Brain pericyte (primary cell): ENCODE data around the gene PGM1.
"Not testable (repeated sequence)": the region's sequence is repeated elsewhere in the genome, so short reads cannot be mapped to it uniquely, and the experiment has no call there.

Source experiments
- DNase-seq: peaks from one replicate; pipeline ENCODE4 v3.0.0-alpha.2; 2012; ENCODE audit warnings: low read depth, low spot score

The PGM1 gene

DNA sequence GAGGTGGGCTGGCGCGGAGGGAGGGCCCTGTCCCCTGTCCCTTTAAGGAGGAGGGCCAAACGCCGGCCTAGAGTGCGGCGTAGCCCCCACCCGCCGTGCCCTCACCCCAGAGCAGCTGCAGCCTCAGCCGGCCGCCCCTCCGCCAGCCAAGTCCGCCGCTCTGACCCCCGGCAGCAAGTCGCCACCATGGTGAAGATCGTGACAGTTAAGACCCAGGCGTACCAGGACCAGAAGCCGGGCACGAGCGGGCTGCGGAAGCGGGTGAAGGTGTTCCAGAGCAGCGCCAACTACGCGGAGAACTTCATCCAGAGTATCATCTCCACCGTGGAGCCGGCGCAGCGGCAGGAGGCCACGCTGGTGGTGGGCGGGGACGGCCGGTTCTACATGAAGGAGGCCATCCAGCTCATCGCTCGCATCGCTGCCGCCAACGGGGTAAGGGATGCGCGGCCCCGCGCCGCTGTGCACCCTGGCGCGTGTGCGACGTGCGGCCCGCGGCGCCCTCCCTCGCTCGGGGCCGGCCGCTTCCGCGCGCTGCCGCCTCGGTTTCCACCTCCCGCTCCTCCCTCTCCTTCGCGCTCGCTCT lies at the start of gene PGM1:
Gene PGM1 (plus strand): TSS at position 109 of the 583 bp plus-strand sequence. CDS start 78 bp downstream, at position 187.
- no peak for DNase-seq

DNA sequence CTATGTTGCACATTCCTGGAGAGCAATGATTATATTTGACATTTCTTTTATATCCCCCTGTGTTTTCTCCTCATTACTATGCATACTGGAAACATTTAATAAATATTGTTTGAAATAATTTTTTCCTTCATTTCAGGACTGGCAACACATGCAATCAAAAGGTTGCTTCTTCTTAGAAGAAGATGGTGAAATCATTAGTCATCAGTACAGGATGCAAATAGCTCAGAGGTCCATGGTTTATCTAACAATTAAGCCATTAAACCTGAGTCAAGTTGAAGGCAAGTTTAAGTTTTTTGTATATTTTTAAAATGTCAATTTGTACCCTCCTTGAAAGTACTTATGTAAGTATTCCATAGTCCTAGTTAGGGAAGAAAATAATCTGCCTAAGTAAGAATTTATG lies 47.4 kb upstream of the PGM1 start:
- no peak for DNase-seq

DNA sequence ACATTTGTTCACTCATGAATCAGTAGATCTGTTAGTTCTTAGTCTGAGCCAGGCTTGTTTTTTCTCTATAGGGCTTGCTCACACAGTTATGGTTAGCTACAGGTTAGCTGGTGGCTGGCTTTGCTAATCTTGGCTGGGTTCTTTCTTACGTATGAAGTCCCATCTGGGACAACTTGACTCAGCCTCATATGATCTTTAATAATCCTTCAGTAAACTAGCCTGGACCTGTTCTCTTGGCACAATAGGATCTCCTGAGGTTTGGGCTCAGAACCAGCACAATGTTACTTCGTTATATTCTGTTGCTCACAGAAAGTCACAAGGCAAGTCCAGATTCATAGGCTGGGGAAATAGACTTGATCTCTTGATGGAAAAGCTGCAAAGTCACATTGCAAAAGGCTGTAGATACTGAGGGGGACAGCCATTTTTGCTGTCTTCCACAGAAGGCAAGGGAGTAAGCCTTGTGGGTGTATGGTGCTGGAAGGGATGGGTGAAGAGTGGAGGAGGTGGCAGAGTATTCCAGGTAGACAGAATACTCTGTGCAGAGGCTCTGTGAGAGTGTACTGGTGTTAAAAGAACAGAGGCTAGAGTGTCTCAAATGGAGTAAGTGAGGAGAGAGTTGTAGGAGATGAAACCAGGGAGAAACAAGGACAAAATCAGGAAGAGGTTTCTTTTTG lies 45.5 kb upstream of the PGM1 start:
- no peak for DNase-seq

DNA sequence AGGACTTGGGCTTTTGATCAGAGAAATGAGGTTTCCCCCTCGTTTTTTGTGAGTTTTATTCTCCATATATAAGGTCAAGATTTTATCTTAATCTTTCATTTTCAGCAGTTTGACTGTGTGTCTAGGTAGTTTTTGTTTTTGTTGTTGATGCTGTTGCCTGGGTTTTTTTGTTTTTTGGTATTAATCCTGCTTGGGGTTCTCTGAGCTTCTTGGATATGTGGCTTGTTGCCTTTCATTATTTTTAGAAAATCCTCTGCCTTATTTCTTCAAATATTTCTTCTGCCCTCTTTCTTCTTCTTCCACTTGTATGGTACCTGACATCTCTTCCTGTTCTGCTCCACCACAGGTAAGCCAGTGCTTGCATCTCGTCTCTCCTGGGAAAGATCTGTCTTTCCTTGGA lies 44.9 kb upstream of the PGM1 start:
- no peak for DNase-seq

DNA sequence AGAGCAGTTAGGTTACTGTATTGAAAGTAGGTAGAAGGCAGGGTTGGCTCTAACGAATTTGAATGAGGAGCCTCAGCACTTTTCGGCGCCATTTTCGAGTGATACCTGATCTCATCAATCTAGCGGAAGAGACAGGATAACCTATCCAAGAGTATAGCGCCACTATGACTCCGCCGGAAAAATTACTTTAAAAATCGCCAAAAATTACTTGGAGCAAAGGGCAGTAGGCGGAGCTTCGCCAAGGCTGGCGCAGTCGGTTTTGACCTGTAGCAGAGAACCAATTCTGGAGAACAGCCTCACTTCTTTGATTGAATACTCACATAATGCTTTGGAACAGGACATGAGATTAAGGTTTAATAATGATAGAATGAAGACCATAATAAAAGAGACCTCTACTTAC lies 44.3 kb upstream of the PGM1 start:
- no peak for DNase-seq

DNA sequence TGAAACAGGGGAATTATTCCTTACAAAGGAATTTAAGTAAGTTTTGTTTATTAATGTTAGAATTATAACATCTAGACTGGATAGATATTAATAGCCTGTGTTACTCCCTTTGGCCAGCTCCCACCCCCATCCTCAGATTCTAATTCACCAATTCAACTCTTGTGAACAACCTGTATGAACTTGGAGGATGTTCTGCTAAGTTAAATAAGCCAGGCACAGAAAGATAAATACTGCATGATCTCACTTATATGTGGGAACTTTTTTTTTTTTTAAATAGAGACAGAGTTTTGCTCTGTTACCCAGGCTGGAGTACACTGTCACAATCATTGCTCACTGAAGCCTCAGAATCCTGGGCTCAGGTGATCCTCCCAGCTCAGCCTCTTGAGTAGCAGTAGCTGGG lies 37.7 kb upstream of the PGM1 start:
- no peak for DNase-seq

DNA sequence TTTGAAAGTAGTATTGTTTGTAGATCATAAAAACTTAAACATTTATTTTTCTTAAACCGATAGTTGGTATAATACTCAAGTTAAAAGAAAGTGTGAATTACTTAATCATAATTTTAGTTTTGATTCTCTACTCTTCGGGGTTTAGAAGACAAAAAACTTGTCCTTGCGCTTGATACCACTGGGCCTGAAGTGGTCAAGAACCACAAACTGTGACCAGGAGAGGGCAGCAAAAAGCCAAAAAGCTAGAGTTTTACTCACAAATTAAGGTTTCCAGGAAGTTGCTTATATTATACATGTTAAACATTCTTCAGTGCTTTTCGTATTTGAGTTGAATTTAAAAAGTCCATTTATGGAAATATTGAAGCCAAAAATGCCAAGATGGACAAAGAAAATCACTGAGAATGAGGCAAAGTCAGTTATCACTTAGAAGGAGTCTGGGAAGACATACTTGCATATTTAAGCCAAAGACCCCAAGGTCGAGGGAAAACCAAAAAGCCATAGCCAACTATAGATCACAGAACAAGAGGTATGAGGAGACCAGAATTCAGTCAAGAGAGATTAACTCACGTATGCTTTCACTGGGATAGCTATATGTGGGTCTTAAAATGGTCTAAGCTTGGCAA lies 35.7 kb upstream of the PGM1 start:
- DNase-seq, result no peak

DNA sequence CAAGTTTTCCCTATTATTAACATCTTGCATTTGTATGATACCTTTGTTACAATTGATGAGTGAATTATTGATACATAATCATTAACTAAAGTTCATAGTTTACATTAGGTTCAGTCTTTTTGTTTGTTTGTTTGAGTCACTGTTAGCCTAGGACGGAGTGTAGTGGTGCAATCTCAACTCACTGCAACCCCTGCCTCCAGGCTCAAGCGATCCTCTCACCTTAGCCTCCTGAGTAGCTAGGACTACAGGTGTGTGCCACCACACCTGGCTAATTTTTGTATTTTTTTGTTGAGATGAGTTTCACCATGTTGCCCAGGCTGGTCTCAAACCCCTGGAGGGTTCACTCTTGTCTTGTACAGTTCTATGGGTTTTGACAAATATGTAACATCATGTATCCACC lies 33.9 kb upstream of the PGM1 start:
- no peak for DNase-seq

DNA sequence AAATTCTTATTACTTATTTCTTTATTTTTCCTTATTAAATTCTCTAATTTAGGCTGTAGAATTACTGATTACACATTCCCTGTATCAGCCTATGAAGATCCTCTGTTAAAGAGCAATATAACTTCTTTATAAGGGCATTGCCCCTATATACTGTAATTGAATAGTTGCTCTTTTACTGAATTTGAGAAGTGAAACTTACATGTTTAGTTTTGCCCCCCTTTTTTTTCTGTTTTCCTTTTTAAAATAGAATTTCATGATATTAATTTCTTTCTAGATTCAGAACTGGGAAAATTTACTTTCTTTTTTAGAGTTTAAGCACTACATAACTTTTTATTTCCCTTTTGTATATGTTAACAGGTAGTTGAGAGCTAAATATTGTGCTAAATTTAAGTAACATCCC lies 29.5 kb upstream of the PGM1 start:
- DNase-seq, result no peak

DNA sequence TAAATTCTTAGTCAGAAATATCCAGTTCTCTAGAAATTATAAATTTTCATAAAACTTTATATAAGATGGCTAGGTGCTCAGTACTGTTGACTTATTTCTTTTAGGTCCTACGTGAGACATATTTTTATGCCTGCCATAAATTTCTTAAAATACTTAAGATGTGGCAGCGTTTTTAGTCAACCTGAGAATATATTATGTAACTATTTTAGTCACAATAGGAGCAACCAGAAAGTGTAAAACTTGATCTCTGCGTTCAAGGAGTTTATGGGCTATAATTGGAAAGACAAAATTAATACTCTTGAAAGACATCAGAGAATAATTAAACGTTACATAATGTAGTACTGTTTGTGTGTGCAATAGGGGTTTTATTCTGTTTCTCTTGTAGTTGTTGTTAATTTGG lies 24.1 kb upstream of the PGM1 start:
- no peak for DNase-seq

DNA sequence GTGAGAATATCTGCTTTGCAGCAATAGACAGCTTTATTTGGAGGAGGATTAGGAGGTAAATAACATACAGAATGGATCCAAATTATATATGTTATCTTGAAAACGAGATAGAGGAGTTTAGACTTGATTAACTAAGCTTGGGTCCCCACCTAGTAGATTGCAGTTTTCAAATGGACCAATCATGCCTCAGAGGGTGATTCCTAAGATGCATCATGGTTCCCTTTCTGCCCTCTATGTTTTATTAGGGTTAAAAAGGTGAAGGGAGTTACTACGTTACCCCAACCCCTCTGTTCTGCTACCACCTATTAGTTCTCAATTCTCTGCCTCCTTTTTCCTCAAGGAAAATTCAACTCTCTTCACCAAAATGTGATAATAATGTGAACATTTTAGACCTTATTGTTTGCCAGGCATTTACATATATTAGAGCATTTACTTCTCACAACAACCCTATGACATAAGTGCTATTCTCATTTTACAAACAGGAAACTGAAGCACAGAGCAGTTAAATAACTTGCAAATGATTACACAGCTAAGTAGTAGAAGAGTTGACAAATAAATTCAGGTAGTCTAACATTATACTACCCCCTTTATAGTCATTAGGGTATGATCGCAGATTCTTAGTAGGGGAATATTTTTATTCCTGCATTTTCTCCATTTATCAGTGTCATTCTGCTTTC lies 23.4 kb upstream of the PGM1 start:
- no peak for DNase-seq

DNA sequence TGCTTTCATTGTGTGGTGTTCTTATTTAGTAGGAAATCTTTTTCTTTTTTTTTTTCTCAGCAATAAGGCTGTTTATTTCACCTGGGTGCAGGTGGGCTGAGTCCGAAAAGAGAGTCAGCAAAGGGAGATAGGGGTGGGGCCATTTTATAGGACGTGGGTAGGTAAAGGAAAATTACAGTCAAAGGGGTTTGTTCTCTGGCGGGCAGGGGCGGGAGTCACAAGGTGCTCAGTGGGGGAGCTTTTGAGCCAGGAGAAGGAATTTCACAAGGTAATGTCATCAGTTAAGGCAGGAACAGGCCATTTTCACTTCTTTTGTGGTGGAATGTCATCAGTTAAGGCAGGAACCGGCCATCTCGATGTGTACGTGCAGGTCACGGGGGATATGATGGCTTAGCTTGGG lies 20.5 kb upstream of the PGM1 start:
- not testable (repeated sequence) for DNase-seq

DNA sequence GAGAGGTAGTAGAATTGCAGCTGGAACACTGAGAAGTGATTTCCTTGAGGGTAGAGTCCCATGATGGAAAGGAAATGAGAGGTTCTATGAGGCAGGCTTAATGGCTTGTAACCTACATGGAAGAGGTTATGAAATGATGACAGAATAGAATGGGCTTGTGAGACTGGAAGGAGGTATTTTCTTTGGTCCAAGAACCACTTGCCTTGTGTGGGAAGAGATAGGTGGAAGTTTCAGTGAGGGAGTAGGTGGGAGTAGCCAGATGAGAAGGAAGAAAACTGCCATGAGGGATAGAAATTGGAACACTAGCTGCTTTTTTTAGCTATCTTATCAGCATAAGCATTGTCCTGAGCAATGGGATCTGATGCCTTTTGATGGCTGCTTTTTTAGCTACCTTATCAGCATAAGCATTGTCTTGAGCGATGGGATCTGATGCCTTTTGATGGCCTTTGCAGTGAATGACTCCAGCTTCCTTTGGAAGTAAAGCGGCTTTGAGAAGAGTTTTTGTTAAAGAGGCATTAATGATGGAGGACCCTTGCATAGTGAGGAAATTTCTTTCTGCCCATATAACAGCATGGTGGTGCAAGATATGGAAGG lies 18.9 kb upstream of the PGM1 start:
- DNase-seq, result not testable (repeated sequence)

DNA sequence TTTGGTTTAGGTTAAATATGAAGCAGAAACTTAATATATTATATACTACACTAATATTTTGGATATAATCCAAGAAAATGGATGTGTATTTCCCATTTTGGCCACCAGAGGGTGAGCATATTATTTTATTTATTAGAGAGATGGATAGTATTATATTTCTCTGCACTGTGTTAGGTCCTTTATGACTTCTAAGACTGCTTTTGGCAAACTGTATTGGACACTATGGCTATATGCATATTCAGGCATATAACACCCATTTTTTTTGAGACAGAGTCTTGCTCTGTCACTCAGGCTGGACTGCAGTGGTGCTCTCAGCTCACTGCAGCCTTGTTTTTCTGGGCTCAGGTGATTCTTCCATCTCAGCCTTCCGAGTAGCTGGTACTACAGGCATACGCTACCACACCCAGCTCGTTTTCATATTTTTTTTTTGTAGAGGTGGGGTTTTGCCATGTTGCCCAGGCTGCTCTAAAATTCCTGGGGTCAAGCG lies 17.8 kb upstream of the PGM1 start:
- no peak for DNase-seq

DNA sequence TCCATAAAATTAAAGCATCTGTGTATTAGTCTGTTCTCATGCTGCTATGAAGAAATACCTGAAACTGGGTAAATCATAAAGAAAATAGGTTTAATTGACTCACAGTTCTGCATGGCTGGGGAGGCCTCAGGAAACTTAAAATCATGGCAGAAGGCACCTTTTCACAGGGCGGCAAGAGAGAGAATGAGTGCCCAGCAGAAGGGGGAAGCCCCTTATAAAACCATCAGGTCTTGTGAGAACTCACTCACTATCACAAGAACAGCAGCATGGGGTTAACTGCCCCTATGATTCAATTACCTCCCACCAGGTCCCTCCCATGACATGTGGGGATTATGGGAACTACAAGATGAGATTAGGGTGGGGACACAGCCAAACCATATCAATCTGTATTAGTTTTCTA lies 6.9 kb upstream of the PGM1 start:
- not testable (repeated sequence) for DNase-seq

DNA sequence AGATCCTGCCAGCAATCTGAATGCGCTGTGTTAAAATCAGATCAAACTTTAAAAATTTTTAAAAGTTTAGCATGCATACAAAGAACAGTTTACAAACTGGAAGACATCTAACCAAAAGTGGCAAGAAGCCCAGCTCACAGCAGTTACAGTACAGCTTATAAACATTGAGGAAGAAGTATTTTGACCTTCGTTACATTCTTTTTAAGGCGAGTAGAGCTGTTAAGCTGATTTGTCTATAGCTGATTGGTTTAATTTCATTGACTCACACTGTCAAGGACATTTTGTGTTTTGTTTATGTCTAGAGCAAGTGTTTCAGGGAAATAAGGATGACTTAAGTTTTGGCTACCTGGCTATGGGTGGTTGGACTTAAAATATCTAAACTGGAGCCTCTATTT lies 3.0 kb upstream of the PGM1 start:
- DNase-seq, result no peak

DNA sequence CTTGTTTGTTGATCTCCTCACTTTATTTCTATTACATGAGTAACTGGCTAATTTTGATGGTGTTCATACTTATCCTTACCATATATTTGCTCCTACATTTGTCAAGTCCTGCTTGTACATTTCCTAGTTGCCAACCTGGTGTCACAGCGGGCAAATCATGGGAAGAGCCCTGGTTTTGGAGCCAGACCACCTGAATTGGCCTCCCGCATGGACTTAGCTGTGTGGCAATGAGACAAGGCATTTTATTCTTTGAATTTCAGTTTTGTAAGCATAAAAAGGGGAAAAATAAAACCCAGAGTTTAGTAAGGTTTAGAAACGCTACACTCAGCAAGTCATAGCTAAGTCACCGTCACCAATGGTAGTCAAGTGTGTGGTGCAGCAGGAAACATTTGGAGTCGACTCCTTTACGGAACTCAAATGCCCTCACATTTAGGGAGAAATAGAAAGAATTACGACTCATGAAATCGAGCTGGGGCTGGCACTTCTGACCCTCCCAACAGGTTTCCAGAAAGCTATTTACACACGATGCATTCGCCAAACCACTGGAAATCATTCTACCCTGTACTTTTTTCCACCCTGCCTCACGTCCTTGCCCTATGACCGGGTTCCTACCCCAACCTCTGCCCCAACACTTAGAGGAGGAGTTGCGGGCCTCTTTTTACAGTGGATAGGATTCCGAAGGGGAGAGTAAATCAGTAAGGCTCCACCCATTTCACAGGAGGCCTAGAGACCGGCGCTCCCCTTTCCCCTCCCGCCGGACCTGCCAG lies 492 bp upstream of the PGM1 start:
- no peak for DNase-seq

DNA sequence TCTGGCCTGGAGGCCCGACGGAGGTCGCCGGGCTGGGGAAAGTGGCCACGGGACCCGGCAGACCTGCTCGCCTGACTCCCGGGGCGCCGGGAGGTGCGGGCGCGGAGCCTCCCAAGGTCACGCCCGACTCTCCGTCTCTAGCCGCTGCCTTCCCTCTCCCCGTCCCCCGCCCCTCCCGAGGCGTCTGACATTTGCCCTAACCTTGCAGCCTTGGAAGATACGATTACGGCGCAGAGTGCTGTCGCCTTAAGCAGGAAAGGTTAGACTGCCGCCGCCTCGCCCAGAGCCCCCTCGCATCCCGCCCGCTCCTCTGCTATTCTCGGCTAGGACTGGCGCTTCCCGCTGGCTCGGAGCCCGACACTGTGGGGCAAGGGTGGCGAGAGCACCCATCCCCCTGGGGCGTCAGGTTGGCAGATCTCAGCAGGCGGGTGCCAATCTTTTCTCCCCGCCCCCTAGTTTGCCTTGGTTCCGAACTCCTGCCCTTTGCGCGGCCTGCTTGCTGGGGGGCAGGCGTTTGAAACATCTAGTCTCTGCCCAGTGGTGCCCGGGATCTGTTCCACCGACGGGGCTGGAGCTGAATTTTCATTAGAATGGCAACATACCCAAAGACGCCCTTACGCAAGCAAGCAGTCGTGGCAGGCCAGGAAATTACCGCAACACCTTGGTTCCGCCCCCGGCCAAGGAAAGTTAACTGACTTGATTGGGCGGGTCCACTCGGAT lies 835 bp downstream of the PGM1 start:
- no peak for DNase-seq

DNA sequence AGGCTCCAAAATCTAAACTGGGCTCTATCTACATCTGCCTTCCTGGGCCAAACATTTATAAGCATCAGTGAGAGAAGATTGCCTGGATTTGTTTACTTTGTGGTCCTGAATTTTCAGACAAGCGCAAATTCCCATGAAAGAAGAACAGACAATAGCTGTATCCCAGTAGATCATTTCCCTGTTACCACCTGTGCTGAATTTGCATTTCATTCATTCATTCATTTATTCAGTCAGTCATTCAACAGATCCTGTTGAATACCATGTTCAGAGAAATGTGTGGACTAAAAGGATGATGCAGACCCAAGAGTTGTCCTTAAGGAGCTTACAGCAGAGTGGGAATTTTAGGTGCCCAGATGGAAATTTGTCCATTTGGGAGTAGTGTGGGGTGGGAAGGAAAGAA lies 2.2 kb downstream of the PGM1 start:
- DNase-seq, result no peak

DNA sequence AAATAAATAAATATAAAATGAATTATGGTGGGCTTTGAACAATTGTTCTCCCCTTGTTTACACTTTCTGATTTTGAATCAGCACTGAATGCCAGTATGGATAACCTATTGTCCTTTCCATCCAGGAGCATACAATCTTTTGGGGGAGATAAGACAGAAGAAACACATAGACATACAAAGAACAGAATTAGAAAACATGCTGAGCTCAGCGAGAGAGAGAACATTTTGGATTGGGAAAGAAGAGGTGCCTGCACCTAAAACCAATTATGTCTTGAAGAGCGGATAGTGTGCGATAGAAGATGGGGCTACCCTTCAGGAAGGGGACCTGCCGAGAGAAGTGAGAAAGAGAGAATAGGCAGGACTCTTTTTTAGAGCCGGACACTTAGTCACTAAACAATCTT lies 6.6 kb downstream of the PGM1 start:
- no peak for DNase-seq

DNA sequence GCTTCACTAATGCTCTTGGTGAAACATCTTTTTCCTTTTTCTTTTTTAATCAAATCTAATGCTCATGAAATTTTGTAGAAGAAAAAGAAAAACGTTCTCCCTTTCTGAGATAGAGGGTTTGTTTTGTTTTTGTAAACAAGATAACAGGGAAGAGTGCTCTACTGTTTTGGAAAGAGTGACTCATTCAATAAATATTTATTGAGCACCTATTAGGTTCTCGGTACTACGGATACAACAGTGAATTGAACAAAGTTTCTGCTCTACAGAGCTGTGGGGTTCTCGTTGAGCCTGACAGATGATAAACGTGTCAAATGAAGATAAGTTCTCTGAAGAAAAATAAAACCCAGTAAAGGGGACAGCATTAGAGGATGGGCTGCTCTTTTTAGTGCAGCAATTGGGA lies 7.0 kb downstream of the PGM1 start:
- no peak for DNase-seq
